HG03469 (cell line): ENCODE results near the gene MMP14.
"Not testable (repeated sequence)": the region's sequence is repeated elsewhere in the genome, so short reads cannot be mapped to it uniquely, and the experiment has no call there.

Experiments
- ATAC-seq: cut with Tn5 transposase; IDR thresholded peaks from one replicate; pipeline ENCODE4 v1.9.1; 2021; ENCODE audit warnings: mild to moderate bottlenecking, moderate library complexity, moderate number of reproducible peaks; ENCODE audit not compliant: unreplicated experiment

Gene MMP14

DNA sequence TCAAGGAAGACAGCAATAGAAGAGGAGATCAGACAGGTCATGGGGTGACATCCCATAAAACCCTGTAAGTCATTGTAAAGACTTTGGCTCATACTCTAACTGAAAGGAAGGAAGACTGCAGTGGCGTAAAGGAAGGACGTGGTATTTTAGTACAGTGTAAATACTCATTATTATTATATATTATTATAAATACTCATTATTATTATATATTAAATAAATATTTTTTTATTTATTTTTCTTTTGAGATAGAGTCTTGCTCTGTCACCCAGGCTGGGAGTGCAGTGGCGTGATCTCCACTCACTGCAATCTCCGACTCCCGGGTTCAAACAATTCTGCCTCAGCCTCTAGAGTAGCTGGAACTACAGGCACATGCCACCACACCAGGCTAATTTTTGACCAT is 20.0 kb downstream of the MMP14 start:
- ATAC-seq, result no peak

DNA sequence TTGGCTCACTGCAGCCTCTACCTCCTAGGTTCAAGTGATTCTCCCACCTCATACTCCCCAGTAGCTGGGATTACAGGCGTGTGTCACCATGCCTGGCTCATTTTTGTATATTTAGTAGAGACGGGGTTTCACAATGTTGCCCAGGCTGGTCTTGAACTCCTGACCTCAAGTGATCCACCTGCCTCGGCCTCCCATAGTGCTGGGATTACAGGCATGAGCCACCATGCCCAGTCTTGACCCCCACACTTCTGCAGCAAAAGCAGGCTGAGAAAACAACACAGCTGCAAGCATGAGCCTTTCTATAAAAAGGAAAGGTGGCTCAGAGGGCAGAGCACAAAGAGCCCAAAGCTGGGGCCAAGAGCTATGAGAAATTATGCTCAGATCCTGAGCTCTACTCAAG is 24.0 kb downstream of the MMP14 start:
- ATAC-seq, result not testable (repeated sequence)

DNA sequence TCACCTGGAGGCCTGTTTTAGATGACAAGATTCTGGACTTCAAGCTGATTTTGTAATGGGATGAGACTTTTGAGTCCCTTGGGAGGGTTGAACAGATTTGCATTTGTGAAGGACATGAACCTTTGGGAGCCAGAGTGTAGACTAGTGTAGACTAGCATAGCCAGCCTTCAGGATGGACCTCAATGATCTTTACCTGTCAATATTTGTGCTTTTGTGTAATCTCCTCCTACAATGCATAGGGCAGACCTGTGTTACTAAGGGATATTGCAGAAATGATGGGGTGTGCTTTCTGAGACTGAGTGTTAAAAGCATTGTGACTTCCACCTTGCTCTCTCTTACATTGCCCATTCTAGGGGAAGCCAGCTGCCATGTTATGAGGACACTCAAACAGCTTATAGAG is 25.3 kb downstream of the MMP14 start:
- ATAC-seq, result no peak

DNA sequence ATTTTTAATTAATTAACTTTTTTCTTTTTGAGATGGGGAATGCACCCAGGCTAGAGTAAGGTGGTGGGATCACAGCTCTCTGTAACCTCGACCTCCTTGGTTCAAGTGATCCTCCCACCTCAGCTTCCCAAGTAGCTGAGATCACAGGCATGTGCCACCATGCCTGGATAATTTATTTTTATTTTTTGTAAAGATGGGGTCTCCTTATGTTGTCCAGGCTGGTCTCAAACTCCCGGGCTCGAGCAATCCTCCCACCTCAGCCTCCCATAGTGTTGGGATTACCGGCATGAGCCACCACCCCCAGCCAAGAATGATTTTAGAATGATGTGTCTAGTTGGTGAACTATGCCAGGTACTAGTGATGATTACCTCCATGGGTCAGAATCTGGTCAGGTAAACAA is 28.6 kb downstream of the MMP14 start:
- no peak for ATAC-seq

DNA sequence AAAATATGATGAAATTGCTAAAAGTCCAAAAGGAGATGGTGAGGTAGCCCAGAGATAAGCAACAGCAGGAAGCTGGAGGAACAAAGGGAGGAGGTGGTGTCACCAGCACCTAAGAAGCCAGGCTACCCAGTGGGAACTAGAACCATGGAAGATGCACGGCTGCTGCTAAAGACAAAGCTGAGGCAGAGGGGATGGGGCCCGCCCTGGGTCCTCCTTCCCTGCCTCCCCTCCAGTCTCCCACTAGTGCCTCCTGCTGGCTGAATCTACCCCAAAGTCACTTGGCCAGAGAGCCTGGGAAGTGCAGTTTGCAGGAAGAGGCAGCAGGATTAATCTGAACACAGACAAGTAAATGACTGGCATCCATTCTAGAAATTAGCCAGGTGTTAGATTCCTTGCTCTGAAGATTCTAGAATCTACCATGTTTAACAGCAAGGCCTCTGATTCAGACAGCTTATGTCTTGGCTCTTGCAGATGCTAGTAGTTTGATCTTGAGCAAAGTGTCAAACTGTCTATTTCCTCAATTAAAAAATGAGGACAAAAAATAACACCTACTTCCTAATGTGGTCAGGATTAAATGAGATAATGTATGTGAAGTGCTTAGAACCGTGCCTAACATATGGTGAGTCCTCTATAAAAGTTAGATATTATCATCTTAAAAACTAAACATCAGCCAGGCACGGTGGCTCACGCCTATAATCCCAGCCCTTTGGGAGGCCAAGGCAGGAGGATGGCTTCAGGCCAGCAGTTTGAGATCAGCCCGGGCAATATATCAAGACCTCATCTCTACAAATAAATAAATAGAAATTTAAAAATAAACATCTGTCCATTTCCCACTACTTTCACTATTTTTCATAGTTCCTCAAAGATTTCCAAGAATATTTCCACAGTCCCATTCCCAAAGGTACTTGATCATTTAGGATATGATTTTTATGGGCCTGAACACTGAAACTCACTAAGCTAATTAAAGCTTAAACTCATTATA is 29.3 kb downstream of the MMP14 start:
- no peak for ATAC-seq

DNA sequence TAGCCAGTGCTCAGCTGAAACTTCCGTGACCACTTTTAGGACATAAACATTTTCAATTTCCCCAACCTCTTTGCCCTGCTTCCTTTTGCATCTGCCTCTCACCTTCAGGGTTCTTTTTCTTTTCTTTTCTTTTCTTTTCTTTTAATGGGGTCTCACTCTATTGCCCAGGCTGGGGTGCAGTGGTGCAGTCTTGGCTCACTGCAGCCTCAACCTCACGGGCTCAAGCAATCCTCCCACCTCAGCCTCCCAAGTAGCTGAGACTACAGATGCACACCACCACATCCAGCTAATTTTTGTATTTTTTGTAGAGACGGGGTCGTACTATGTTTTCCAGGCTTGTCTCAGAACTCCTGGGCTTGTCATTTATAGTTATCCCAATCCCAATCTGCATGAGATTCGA is 30.5 kb downstream of the MMP14 start:
- ATAC-seq, result no peak

DNA sequence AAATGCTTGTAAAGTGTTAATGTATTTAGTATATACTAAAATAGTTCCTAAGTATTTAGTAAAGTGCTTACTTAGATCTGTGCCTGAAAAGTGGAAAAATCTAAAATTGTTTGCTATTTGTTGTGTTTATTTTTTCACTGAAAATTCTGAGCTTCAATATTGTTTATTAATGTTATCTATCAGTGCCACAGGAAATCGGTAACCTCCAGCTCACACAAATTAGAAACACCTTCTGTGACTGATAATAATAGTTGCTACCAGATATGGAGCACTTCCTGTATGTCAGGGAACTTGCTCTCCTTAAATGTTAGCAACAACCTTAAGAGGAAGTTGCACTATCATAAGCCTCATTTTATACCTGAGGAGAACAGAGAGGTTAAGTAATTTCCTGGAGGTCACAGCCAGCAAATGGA is 34.4 kb downstream of the MMP14 start:
- ATAC-seq, result peak; percentile 41

DNA sequence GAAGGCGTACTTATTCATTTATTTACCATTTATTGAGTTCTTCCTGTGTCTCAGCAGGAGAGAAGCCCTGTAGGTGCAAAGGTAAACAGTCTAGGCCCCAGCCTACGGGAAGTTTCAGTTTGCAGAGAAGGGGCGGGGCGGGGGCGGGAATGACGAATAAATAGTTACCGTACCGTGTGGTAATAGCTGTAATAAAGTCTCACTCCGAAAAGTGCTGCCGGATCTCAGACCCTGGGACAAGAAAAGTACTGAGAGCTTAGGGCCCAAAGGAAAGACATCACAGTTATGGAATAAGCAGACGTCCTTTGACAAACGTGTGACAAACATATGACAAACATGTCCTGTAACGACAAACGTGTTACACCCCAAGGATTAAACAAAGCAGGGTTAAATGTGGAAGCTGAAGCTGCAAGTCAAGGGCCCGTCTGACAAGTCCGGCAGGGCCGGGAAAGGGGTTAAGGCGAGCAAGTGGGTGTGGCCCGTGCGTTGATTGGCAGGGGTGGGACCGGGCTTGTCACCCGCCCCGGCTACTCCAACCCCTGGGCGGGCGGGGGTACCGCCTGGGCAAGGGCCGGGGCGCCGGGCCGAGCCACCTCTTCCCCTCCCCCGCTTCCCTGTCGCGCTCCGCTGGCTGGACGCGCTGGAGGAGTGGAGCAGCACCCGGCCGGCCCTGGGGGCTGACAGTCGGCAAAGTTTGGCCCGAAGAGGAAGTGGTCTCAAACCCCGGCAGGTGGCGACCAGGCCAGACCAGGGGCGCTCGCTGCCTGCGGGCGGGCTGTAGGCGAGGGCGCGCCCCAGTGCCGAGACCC is 35.0 kb downstream of the MMP14 start, which contains the start of gene LRP10:
TSS of gene LRP10 (plus strand) at position 517 of the 809 bp plus-strand sequence. CDS start 564 bp downstream, outside the sequence.
- ATAC-seq, result peak; percentile 45

DNA sequence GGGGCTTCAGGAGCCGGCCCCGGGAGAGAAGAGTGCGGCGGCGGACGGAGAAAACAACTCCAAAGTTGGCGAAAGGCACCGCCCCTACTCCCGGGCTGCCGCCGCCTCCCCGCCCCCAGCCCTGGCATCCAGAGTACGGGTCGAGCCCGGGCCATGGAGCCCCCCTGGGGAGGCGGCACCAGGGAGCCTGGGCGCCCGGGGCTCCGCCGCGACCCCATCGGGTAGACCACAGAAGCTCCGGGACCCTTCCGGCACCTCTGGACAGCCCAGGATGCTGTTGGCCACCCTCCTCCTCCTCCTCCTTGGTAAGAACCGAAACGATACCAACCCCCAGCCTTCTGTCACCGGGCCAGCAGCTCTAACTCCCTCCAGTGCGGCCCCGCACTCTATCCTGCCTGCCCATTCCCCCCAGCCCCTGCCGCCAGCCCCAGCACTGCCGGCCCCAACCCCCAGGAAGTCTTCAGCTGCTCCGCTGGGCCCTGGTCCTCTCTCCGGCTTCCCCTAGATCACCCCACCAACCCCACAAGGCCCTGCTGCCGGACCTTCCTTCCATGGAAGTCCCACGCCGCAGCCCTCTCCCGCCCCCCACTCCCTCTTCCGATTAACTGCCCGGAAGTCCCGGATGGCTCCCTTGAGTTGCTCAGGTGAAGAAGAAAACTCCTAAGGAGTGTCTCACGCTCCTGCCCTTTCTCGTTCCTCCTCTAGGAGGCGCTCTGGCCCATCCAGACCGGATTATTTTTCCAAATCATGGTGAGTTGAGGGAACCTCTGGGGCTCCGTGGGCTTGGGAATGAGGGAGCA is 35.8 kb downstream of the MMP14 start:
- no peak for ATAC-seq

DNA sequence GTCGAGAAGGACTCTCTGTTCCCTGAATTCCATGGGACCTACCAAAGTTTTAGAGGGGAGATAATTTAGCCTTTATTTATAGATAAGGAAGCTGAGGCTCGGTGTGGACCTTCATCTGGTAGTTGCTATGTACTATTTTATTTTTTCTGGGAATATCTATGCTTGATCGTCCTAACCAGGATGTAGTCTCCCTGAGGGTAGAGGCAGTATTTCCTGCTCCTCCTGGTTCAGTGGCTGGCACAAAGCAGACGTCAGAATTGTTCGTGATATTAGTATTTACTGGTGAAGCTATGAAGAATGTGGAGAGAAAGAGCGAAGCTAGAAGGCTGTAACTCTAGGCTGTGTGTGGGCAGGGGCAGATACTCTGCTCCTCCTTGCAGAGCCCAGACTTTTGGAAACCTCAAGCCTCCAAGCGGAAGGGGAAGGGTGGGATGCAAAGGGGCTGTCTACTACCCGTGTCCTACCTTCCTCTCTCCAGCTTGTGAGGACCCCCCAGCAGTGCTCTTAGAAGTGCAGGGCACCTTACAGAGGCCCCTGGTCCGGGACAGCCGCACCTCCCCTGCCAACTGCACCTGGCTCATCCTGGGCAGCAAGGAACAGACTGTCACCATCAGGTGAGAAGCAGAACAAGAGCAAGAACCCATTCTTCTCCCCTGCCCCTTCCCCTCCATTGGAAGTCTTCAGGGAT is 36.6 kb downstream of the MMP14 start:
- ATAC-seq, result no peak

DNA sequence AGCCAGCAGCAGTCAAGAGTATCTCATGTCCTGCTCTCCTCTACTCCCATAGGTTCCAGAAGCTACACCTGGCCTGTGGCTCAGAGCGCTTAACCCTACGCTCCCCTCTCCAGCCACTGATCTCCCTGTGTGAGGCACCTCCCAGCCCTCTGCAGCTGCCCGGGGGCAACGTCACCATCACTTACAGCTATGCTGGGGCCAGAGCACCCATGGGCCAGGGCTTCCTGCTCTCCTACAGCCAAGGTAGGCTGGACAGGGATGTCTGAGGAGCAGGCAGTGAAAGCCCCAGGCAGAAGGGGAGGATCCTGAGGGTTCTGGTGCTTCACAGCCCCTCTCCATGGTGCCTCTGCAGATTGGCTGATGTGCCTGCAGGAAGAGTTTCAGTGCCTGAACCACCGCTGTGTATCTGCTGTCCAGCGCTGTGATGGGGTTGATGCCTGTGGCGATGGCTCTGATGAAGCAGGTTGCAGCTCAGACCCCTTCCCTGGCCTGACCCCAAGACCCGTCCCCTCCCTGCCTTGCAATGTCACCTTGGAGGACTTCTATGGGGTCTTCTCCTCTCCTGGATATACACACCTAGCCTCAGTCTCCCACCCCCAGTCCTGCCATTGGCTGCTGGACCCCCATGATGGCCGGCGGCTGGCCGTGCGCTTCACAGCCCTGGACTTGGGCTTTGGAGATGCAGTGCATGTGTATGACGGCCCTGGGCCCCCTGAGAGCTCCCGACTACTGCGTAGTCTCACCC is 38.8 kb downstream of the MMP14 start:
- no peak for ATAC-seq

DNA sequence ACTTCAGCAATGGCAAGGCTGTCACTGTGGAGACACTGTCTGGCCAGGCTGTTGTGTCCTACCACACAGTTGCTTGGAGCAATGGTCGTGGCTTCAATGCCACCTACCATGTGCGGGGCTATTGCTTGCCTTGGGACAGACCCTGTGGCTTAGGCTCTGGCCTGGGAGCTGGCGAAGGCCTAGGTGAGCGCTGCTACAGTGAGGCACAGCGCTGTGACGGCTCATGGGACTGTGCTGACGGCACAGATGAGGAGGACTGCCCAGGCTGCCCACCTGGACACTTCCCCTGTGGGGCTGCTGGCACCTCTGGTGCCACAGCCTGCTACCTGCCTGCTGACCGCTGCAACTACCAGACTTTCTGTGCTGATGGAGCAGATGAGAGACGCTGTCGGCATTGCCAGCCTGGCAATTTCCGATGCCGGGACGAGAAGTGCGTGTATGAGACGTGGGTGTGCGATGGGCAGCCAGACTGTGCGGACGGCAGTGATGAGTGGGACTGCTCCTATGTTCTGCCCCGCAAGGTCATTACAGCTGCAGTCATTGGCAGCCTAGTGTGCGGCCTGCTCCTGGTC is 39.4 kb downstream of the MMP14 start:
- no peak for ATAC-seq

DNA sequence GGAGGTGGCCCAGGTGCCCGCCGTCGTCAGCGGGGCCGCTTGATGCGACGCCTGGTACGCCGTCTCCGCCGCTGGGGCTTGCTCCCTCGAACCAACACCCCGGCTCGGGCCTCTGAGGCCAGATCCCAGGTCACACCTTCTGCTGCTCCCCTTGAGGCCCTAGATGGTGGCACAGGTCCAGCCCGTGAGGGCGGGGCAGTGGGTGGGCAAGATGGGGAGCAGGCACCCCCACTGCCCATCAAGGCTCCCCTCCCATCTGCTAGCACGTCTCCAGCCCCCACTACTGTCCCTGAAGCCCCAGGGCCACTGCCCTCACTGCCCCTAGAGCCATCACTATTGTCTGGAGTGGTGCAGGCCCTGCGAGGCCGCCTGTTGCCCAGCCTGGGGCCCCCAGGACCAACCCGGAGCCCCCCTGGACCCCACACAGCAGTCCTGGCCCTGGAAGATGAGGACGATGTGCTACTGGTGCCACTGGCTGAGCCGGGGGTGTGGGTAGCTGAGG is 40.7 kb downstream of the MMP14 start:
- no peak for ATAC-seq

DNA sequence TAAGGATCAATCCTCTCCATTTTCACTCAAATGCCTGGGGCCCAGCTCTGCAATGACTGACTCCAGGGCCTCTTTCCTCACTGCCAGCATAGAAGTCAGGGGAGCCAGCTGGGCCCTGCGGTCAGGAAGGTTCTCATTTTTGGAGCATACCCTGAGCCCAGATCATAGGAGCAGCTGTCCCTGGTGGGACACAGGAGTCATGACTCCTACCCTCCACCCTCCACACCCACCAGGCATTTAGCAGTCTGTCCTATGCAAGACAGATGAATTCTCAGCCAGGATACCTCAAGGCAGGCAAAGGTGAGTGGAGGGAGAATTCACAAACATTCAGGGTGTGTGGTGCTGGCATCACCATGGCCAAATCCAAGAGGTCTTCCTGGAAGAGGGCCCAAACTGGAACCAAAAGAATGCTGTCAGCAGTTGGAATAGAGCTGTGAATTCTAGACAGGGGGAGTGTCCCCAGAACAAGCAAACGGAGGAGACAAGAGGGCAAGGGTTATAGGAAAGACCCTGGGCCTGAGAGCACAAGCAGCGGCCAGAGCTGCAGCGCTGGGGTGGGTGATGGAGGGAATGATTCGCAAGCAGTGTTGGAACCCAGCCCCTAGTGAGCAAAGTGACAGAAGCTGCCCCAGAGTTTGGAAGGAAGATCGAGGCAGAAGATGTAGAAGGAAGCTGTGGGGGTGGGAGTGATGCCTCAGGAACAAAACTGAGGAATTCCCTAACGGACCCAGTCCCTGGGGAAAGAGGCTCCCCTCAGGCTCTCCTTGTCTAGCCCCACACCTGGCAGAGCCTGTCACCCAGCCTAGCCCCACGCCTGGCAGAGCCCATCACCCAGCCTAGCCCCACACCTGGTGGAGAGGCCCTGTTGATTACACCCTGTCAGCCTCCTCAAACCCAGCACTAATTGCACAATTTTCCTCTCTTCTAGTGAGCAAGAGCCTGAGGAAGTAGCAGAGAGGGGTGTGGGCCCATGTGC is 42.2 kb downstream of the MMP14 start:
- ATAC-seq, result no peak

DNA sequence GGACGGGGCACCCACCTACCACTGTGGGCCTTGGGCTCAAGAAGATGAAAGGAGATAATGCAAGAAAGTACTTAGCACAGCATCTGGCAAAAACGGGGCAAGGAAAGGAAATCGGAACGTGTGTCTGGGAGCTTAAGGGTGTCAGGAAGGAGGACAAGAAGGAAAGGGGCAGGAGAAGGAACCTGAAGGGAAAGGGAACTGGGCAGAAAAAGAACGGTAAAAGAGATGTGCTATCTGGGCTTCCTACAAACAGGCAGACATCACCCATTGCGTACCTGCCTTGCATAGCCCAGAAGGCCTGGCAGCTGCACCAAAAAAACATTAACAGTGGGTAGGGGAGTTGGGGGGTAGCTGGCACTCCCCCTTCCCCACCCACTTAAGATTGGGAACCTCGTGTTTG is 45.7 kb downstream of the MMP14 start:
- no peak for ATAC-seq

DNA sequence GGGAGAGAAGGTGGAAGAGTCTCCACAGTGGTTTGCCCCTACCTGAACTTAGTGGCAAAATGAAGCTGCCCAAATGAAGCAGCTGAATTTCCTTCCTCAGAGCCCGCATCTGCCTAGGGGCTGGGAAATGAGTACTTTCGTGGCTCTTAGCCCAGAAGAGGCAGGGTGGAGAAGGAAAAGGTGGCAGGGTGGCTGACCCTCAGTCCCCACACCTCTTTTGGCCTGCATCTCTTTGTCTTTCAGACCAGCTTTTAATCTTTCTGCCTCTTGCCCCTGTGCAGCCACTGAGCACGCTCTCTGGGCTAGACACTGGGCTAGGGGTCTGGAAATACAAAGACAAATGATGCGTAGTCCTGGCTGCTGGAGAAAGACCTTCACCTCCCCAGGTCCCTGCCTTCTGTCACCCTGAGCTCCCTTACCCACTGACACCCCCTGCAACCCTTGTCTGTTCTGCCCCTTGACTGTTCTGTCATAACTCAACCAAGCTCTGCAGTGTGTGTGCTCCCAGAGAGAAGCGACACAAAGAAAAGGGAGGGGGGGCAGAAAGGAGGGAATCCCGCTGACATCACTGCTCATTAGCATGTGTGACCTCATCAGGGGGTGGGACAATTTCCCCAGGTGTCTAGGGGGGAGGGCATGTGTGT is 46.3 kb downstream of the MMP14 start:
- ATAC-seq, result no peak

DNA sequence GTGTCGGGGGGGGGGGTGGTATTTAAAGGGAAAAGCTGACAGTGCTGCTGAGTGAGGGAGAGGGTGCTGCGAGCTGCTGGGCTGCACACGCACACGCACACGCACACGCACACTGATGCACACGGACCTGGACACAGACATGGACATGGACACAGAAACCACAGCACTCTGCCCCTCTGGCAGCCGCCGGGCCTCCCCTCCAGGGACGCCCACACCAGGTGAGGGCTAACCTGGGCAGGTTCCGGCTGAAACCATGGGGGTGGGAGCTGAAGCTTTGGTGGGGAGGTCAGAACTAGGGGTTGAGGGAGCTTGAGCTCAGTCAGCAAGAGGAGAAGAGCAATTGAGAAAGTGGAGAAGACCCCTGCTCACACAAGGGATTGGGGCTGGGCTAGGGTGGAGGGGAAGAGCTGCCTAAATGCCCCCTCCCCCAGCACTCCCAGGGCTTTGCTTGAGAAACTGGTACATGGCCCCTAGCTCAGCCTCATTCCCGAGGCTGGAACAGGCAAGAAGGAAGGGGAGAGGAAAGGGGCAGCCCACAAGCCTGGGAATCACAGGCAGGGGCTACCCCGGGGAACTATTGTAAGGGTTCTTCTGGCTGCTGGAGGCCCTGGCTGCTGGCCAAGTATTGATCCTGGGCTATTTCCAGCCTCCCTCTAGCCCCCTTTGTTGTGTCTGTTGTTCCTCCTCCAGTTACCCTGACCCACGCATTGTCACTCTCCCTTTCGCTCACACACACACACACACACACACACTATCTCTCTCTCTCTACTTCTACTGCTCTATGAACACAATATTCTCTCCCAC is 47.0 kb downstream of the MMP14 start, which contains the start of gene REM2:
TSS of gene REM2 (plus strand) at position 50 of the 804 bp plus-strand sequence. CDS start at position 116, 66 bp downstream.
- ATAC-seq, result no peak
